HFF-Myc (cell line): Measurements from ENCODE around the gene P2RY2.
"Not testable (repeated sequence)": the region's sequence is repeated elsewhere in the genome, so short reads cannot be mapped to it uniquely, and the experiment has no call there.

ENCODE experiments used
- DNase-seq: peaks from one replicate; pipeline ENCODE4 v3.0.0-alpha.2; 2011; ENCODE audit warnings: low read depth; ENCODE audit errors: extremely low read depth
- H3K4me3 ChIP-seq: replicated peaks from 2 replicates; pipeline ENCODE4 v1.5.1; 2011; ENCODE audit warnings: low read depth, mild to moderate bottlenecking, control low read depth, low read length
- TF ChIP-seq, protein P1 (sequence below): IDR thresholded peaks from 2 replicates; pipeline ENCODE4 v1.5.1; 2012; ENCODE audit warnings: mild to moderate bottlenecking, low read depth, low read length, control low read depth; ENCODE audit errors: missing control alignments

Gene P2RY2

DNA sequence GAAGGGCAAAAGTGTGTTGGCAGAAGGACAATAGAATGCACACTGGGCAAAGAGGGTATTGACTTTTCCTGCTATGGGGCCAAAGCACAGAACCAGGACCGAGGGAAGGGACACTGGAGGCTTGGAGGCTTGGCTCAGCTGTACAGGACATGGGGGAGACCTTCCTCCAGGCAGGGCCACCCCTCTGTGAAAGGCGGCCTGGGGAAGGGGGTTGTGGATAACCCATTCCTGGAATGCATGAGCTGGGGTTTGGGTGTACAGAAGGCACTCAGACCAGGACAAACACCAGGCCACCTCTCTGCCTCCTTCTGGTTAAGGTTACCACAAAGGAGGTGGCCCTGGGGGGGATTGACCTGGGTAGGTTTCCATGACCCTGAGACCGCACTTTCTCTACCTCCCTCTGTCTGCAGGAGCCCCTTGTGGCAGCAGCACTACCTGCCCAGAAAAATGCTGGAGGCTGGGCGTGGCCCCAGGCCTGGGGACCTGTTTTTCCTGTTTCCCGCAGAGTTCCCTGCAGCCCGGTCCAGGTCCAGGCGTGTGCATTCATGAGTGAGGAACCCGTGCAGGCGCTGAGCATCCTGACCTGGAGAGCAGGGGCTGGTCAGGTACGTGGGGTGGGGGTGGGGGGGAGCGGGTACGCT, 9.6 kb downstream of the P2RY2 start:
- TF ChIP-seq, protein P1, sequence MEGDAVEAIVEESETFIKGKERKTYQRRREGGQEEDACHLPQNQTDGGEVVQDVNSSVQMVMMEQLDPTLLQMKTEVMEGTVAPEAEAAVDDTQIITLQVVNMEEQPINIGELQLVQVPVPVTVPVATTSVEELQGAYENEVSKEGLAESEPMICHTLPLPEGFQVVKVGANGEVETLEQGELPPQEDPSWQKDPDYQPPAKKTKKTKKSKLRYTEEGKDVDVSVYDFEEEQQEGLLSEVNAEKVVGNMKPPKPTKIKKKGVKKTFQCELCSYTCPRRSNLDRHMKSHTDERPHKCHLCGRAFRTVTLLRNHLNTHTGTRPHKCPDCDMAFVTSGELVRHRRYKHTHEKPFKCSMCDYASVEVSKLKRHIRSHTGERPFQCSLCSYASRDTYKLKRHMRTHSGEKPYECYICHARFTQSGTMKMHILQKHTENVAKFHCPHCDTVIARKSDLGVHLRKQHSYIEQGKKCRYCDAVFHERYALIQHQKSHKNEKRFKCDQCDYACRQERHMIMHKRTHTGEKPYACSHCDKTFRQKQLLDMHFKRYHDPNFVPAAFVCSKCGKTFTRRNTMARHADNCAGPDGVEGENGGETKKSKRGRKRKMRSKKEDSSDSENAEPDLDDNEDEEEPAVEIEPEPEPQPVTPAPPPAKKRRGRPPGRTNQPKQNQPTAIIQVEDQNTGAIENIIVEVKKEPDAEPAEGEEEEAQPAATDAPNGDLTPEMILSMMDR, result no peak
- H3K4me3 ChIP-seq, result no peak overlapping the region
- DNase-seq, result no peak

DNA sequence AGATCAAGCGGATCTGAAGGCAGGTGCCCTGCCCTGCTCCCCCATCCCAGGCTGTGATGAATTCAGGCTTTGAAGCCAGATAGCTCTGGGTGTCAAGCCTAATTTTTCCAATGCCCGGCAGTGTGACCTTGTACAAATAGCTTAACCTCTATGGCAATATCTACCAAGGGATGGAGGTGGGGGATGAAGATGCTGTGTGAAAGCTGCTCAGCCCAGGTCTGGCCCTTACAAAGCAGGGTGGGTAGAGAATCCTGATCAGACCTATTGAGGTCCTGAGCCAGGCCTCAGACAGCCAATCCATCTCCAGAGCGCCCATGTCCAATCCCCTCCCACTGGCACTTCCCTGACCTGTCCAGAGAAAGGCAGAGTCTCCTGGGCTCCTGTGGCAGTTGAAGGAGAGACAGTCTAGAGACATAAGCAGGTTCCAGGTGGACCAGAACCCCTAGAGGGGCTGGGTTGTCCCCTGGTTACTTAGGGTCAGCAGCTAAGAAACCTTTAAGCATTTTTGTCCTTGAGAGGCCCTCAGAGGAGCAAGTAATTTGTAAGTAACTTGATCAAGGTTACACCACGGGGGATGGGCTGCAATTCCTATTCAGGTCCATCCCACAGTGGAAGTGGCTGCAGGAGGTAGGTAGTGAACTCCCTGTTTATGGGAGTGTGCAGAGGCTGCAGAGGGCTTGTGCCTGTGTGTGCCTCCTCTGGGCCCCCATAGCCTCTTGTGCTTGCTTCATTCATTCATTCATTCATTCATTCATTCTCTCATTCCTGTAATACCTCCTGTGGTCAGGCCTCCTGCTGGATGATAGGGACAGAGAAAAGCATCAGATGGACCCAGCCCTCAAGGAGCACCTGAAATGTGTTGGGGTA, 10.4 kb downstream of the P2RY2 start:
- H3K4me3 ChIP-seq, result no peak overlapping the region
- no peak for DNase-seq
- TF ChIP-seq, protein P1, result no peak

DNA sequence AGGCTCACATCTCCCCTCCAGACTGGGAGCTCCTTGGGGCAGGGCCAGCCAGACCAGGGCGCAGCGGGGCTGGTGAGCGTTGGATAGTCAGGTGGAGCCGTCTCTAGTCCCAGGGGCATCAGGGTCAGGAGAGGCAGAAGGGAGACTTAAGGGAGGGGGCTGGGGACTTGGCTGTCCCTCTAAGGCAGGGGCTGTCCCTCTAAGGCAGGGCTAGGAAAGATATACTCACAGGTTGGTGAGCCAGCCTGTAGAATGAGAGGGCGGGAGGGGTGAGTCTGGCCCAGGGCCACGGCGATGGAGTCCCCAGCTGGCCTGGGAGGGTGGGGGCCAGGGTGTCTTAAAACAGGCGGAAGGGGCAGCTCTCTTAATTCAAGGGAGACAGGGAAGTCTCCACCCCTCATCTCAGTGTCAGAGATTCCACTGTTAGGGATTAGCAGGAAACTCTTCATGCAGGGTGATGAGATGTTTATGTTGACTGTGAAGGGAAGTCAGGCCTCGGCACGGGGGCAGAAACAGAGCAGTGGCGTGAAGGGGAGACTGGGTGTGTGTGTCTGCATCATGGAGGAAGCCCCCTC, 11.3 kb downstream of the P2RY2 start:
- DNase-seq, result no peak
- TF ChIP-seq, protein P1, result no peak
- H3K4me3 ChIP-seq, result no peak overlapping the region

DNA sequence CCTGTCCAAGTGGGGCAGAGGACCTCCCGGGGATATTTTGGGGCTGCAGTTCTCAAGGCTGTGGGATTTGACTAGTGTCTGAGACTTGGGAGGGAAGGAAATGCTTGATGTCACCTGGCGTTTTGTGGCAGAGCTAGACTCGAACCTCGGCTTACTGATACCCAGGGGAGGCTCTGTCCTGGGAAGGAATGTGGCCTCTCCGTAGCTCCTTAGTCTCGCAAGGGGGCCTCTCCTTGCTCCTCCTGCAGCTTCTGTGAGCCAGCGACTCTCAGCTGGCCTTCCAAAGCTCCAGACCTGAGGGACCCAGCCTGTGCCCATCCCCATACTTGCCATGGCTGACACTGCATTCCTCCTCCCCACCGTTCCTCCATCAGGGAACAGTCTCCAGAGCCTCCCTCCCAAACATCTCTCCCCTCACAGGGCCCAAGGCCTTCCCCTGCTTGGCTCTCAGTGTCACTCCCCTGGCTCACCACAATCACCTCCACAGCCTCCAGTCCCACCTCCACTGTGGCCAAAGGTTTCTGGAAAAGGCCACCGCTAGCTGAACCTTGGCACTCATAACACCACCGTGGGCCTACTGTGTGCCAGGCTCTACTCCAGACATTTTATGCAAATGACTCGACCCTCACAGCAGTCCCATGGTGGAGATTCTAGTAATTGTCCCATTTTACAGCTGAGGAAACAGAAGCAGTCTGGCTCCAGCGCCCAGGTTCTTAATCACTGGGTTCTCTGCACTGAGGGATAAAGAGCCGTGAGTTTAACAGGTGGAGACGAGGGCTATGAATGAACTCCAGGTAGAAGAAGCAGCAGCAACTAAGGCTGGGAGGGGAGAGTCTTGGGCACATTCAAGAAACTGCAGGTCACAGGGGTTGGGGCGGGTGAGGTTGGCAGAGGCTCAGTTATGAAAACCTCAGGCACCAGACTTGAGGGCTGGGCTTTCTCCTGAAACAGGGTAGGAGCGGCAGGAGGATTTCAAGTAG, 12.1 kb downstream of the P2RY2 start:
- TF ChIP-seq, protein P1, result no peak
- DNase-seq, result no peak

DNA sequence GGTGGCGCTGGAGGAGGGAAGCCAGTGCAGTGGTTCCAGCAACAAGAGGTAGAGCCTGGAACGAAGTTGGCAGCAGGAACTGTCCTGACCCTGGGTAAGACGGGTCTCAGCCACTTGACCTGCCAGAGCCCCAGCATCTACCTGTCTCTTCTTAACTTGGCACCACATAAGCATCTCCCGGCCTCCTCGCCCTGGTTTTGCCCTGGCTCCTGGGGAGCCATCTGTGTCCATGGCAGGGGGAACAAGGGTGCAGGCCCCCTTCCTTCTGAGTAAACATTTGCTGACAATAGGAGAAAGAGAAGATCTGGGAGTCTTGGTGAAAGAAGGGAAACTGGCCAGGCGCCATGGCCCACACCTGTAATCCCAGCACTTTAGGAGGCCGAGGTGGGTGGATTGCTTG, 12.8 kb downstream of the P2RY2 start:
- no peak for DNase-seq
- no peak overlapping the region for H3K4me3 ChIP-seq

More for the DNA sequence above, 12.1 kb downstream of the P2RY2 start:
- H3K4me3 ChIP-seq, result no peak overlapping the region

DNA sequence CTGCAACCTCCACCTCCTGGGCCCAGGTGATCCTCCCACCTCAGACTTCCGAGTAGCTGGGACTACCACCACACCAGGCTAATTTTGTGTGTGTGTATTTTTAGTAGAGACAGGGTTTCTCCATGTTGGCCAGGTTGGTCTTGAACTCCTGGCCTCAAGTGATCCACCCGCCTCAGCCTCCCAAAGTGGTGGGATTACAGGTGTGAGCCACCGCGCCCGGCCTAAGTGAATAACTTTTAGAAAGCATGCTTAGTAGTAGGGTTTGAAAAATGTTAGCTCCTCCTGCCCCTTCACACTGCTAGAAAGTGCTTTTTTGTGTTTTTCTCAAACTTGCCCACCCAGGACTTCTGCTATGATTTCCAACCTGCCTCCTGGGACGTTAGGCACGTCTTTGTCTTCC, 14.4 kb downstream of the P2RY2 start:
- not testable (repeated sequence) for H3K4me3 ChIP-seq, DNase-seq

More for the DNA sequence above, 12.8 kb downstream of the P2RY2 start:
- TF ChIP-seq, protein P1, result no peak
